Measurements from ENCODE around the gene ZNF444.

The ZNF444 gene

DNA sequence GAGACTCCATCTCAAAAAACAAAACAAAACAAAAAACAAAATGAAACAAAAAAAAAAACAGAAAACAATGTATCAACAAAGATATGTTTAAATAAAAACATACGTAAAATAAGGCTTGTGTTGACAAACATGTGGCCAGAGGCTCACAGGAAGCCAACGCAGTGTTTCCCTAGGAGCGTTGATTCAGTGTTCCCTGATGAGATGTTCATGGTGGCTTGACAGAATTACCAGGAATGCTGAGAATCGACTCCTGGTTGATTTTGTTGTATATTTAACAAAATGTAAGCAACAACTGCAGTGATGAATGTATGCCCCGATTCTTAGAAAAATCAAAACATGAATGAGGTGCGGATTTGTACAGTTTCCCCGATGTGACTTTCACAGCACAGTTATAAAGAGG is 11.1 kb upstream of the ZNF444 start:
- DNase-seq (ENCODE audit: low read depth): no peak
- H3K4me3 ChIP-seq (ENCODE audit: low read depth, low read length): no peak overlapping the region
- TF ChIP-seq, protein P1, sequence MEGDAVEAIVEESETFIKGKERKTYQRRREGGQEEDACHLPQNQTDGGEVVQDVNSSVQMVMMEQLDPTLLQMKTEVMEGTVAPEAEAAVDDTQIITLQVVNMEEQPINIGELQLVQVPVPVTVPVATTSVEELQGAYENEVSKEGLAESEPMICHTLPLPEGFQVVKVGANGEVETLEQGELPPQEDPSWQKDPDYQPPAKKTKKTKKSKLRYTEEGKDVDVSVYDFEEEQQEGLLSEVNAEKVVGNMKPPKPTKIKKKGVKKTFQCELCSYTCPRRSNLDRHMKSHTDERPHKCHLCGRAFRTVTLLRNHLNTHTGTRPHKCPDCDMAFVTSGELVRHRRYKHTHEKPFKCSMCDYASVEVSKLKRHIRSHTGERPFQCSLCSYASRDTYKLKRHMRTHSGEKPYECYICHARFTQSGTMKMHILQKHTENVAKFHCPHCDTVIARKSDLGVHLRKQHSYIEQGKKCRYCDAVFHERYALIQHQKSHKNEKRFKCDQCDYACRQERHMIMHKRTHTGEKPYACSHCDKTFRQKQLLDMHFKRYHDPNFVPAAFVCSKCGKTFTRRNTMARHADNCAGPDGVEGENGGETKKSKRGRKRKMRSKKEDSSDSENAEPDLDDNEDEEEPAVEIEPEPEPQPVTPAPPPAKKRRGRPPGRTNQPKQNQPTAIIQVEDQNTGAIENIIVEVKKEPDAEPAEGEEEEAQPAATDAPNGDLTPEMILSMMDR (IDR thresholded peaks at IDR 0.05; ENCODE audit: low read depth, low read length, missing control alignments): no peak
- in situ Hi-C loops (cut with HindIII; ENCODE audit: low sequenced_read_pairs): no loop called here

DNA sequence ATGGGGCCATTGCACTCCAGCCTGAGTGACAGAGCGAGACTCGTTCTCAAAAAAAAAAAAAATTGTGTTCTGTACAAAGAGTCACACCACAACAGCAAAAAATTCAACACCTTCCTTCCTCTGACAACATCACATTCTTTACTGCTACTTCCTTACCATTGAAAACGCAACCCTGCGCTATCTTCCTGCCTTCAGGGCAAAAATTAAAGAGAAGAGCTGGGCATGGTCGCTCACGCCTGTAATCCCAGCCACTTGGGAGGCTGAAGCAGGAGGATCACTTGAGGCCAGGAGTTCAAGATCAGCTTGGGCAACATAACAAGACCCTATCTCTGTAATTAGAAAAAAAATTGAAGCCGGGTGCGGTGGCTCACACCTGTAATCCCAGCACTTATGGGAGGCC is 9.4 kb upstream of the ZNF444 start:
- H3K4me3 ChIP-seq (ENCODE audit: low read depth, low read length): no peak overlapping the region
- TF ChIP-seq, protein P1 (IDR thresholded peaks at IDR 0.05; ENCODE audit: low read depth, low read length, missing control alignments): no peak
- DNase-seq (ENCODE audit: low read depth): no peak
- in situ Hi-C loops (cut with HindIII; ENCODE audit: low sequenced_read_pairs): no loop called here

DNA sequence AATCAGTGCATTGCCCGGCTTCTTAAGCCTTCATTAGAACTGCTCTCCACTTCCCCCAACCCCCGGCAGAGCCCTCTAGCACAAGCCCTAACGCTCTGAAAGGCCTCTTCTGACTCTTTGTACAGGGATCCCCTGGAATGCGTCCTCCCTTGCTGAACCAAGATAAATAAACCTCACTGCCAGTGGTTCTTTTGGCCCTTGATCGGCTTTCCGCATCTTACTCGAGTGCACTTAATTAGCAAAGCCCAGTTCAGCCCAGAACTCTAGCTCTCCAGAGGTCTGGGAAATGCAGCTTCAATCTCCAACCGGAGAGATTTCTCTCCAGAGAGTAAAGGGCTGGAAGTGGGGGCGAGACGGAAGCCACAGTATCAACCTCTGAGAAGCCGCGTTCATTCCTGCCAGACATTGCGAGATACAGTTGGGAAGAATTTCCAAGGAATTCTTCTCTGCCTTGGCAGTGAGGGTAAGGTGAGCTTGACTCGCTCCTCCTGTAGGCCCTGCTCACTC is 8.7 kb upstream of the ZNF444 start:
- in situ Hi-C loops (cut with HindIII; ENCODE audit: low sequenced_read_pairs): no loop called here
- TF ChIP-seq, protein P1 (IDR thresholded peaks at IDR 0.05; ENCODE audit: low read depth, low read length, missing control alignments): no peak
- DNase-seq (ENCODE audit: low read depth): peak; percentile 20
- H3K4me3 ChIP-seq (ENCODE audit: low read depth, low read length): no peak overlapping the region

DNA sequence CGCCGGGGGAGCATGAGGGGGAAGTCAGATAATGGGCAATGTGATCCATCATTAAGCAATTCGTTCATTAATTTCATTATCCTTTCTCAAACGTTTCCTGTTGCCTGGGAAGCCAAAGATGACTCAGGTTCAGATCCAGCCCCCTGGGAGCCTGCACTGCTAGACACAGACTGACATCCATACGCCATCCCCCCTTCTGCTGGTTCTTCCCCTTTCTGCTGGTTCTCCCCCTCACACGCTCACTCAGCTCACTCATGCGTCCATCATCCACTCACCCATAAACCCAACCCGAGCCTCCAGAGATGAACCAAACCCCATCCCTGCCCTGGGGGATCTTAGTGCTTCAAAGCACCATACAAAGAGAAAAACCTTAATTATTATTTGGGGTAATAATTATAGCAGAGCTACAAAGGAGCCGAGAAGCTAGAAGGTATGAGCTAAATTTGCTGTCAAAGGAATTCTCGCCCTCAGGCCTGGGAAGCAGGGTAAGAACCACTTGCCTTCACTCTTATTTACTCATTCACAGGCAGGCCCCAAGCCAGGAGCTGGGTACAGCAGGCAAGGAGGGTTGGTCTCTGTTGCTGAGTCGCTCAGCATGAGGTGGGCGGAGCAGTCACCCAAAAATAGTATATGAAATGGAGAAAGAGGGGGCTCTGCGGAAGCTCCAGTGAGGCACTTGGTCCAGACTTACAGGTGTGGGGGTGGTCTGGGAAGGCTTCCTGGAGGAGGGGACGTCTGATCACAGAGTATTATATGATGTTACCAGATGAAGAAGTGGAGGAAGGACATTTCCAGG is 7.0 kb upstream of the ZNF444 start:
- TF ChIP-seq, protein P1 (IDR thresholded peaks at IDR 0.05; ENCODE audit: low read depth, low read length, missing control alignments): no peak
- in situ Hi-C loops (cut with HindIII; ENCODE audit: low sequenced_read_pairs): no loop called here
- DNase-seq (ENCODE audit: low read depth): no peak
- no peak overlapping the region for H3K4me3 ChIP-seq (ENCODE audit: low read depth, low read length)

DNA sequence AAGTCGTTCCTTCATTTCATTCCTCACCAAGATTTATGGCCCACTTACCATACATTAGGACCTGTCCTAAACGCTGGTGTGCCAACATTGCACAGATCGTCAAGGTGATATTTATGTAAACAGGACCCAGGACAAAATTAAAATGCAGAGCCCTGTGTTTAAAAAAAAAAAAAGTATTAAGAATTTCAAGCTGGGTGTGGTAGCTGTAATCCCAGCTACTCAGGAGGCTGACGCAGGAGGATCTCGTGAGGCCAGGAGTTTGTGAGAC is 6.5 kb upstream of the ZNF444 start:
- TF ChIP-seq, protein P1 (IDR thresholded peaks at IDR 0.05; ENCODE audit: low read depth, low read length, missing control alignments): no peak
- in situ Hi-C loops (cut with HindIII; ENCODE audit: low sequenced_read_pairs): no loop called here

DNA sequence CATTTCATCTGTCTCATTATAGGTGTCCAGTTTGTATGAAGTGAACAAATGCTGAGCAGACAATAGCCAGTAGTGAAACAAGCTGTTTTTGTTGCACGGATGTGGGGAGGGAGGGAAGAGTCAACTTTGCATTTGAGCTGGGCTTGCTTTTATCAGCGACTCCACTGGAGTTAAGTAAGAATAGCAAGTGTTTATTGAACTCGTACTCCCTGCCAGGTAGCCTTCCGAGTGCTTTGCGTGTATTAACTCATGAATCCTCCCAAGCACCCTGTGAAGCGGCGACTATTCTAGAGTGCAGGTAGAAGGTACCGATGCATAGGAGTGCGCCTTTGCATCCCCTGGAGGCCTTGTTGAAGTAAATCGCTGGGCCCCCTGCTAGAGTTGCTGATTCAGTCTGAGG is 4.7 kb upstream of the ZNF444 start:
- DNase-seq (ENCODE audit: low read depth): no peak
- H3K4me3 ChIP-seq (ENCODE audit: low read depth, low read length): no peak overlapping the region
- in situ Hi-C loops (cut with HindIII; ENCODE audit: low sequenced_read_pairs): no loop called here
- TF ChIP-seq, protein P1 (IDR thresholded peaks at IDR 0.05; ENCODE audit: low read depth, low read length, missing control alignments): no peak

More for the DNA sequence above, 6.5 kb upstream of the ZNF444 start:
- H3K4me3 ChIP-seq (ENCODE audit: low read depth, low read length): no peak overlapping the region
- DNase-seq (ENCODE audit: low read depth): no peak

Measured in astrocyte of the cerebellum (primary cell).